RWPE2 (cell line): ENCODE data around the gene SCYGR1.

Experiments used
- ATAC-seq: fragments of 200-7000 bp; cut with Tn5 transposase; 3 replicates; pipeline ENCODE4 v1.9.1; 2021; ENCODE audit warnings: low read depth
- DNase-seq: peaks from one replicate; pipeline ENCODE4 v3.0.0-alpha.2; 2020; ENCODE audit warnings: low spot score
- H3K27ac ChIP-seq: fragments of 450-650 bp; 2 replicates; pipeline ENCODE4 v1.5.1; 2017; ENCODE audit warnings: mild to moderate bottlenecking; ENCODE audit not compliant: poor library complexity, severe bottlenecking
- H3K27me3 ChIP-seq: fragments of 250-450 bp; sonication (Bioruptor Pico); 2 replicates; pipeline ENCODE4 v1.5.1; 2021; ENCODE audit warnings: mild to moderate bottlenecking, moderate library complexity; ENCODE audit not compliant: insufficient read depth, poor library complexity, severe bottlenecking
- H3K36me3 ChIP-seq: fragments of 250-450 bp; sonication (Bioruptor Pico); 2 replicates; pipeline ENCODE4 v1.5.1; 2020; ENCODE audit warnings: low read depth, mild to moderate bottlenecking, moderate library complexity
- H3K4me1 ChIP-seq: fragments of 250-450 bp; sonication (Bioruptor Pico); 2 replicates; pipeline ENCODE4 v1.5.1; 2021; ENCODE audit warnings: mild to moderate bottlenecking, moderate library complexity; ENCODE audit not compliant: insufficient read depth, poor library complexity, severe bottlenecking
- H3K4me3 ChIP-seq: fragments of 250-450 bp; sonication (Bioruptor Pico); 2 replicates; pipeline ENCODE4 v1.5.1; 2021; ENCODE audit warnings: mild to moderate bottlenecking, moderate library complexity; ENCODE audit not compliant: severe bottlenecking
- H3K9me3 ChIP-seq: fragments of 250-450 bp; sonication (Bioruptor Pico); 2 replicates; pipeline ENCODE4 v1.5.1; 2021; ENCODE audit warnings: mild to moderate bottlenecking, moderate library complexity; ENCODE audit not compliant: severe bottlenecking
- TF ChIP-seq, protein P1 (sequence below): fragments of 450-650 bp; IDR thresholded peaks from one replicate; pipeline ENCODE4 v1.5.1; 2017; ENCODE audit warnings: mild to moderate bottlenecking, moderate library complexity; ENCODE audit not compliant: poor library complexity, severe bottlenecking

SCYGR1 gene

DNA sequence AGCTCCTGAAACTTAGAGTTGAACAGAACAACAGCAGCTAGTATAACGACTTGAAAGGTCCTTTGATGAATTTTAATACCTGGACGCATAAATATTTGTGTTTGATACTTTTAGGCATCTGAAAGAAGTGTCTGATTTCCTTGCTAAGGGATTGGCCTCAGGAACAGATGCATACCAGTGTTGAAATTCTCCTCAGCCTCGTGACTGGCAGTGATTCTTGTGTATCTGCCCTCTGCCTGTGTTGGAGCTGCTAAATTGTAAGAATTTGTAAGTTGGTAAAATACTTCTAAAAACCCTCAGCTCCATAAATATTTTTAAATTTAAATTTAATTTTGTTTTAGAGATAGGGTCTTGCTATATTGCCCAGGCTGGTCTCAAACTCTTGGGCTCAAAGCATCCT, 22.4 kb upstream of the SCYGR1 start:
- ATAC-seq (no peak), DNase-seq (no peak)
- TF ChIP-seq, protein P1, sequence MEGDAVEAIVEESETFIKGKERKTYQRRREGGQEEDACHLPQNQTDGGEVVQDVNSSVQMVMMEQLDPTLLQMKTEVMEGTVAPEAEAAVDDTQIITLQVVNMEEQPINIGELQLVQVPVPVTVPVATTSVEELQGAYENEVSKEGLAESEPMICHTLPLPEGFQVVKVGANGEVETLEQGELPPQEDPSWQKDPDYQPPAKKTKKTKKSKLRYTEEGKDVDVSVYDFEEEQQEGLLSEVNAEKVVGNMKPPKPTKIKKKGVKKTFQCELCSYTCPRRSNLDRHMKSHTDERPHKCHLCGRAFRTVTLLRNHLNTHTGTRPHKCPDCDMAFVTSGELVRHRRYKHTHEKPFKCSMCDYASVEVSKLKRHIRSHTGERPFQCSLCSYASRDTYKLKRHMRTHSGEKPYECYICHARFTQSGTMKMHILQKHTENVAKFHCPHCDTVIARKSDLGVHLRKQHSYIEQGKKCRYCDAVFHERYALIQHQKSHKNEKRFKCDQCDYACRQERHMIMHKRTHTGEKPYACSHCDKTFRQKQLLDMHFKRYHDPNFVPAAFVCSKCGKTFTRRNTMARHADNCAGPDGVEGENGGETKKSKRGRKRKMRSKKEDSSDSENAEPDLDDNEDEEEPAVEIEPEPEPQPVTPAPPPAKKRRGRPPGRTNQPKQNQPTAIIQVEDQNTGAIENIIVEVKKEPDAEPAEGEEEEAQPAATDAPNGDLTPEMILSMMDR: no peak
- H3K36me3 ChIP-seq: no peaks in the 10 kb centered on the region
- no peak overlapping the region for H3K27ac ChIP-seq
- H3K4me1 ChIP-seq: peaks cover 40% of the 10 kb centered on the region
- H3K27me3 ChIP-seq: no peaks in the 10 kb centered on the region
- H3K9me3 ChIP-seq: no peaks in the 10 kb centered on the region
- no peak overlapping the region for H3K4me3 ChIP-seq

DNA sequence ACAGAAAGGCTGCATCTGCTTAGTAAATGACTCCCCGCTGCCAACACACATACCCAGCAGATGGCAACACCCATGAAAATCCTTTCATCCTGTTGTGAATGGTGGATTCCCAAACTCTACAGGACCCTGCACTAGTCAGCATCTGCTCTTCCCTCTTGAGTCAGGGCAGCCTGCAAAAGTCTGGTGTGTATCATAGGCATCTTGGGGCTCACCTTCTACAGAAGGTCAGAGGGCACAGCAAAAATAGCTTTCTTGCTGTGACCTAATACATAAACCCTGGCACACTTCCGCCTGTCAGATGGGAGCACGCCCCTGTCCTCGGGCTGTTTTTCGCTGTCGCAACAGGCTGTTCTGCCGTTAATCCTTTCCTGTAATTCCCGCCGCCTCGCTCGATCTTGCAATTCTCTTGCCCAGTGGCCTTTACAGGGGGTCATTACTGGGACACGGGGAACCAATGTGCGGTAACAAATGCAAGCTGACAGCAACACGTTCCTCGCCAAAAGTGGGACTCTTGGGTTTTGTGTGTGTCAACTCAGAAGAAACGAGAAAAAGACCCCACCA, 19.9 kb upstream of the SCYGR1 start:
- H3K27ac ChIP-seq: peak overlapping the region; percentile 71
- H3K27me3 ChIP-seq: no peaks in the 10 kb centered on the region
- H3K4me1 ChIP-seq: peaks cover 37% of the 10 kb centered on the region
- no peaks in the 10 kb centered on the region for H3K9me3 ChIP-seq
- no peaks in the 10 kb centered on the region for H3K36me3 ChIP-seq
- ATAC-seq (peak; percentile 48), DNase-seq (peak; percentile 78)
- TF ChIP-seq, protein P1: no peak
- no peak overlapping the region for H3K4me3 ChIP-seq

DNA sequence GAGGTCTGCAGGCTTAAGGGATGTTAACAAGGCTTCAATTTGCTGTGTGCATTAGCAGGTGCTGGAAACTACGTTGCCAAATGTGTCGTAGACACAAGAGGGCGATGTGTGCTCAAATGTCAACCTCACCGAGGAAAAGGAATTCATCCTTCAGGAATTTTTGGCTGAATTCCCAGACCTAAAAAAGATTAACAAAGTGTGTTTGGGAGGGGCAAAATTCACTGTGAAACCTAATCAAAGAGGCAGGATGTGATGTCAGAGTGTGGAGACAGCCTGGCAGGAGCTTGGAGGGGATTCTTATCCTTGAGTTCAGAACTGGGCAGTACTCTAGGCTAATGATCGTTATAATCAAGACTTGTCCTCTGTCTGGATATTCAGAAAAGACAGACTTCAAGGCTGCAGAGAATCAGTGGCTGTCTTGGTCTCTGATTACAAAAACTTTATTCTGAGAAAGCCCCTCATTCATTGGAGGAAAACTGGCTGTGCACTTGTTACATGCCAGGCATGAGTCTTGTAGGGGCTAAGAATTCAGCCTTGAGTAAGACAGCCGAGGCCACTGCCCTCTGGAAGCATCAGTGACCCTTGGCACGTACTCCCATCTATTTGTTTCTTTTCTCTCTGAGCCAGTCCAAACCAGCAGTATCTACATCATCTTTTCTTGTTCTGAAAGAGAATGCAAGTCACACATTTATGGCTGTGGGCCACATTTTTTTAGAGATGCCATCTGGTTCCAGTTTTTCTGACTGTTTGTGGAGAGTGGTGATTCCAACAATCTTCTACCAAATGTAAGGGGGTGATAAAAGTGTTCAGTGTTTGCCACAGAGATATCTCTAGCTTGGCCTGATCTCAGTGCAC, 18.7 kb upstream of the SCYGR1 start:
- TF ChIP-seq, protein P1: peak; percentile 92
- ATAC-seq (peak; percentile 73), DNase-seq (no peak)
- Histone ChIP-seq H3K36me3 (no peaks in the 10 kb centered on the region), H3K27me3 (no peaks in the 10 kb centered on the region), H3K4me3 (no peak overlapping the region), H3K9me3 (no peaks in the 10 kb centered on the region), H3K27ac (peak overlapping the region; percentile 71), H3K4me1 (peaks cover 33% of the 10 kb centered on the region)

DNA sequence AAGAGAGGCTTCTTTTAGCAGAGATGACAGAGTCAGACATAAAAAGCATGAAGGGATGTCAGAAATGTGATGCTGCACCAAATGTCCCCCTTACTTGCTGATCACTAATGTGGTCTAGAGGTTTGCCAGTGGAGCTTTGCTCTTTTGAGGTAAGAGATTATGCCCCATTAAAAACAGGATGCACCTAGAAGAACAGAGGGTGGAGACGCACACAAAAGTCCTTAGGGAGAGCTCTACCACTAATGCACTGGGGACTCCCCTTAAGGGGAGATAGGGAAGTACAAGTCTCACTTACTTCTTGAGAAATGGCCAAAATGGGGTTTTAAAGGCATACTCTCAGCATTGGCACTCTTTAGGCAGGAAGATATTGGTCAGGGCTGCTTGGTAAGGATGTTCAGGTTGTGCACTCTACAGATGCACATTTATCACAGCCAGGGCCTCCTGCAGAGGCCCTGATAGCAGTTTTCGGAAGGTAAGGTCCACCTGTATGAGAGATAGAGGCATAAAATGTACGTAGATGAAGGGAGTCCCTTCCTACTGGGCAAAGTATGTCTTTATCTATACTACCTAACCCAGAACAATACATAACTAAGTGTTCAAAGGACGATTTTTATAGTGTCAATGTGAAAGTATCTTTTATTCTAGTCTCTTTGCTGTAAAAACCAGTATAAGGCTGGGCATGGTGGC, 17.0 kb upstream of the SCYGR1 start:
- H3K9me3 ChIP-seq: no peaks in the 10 kb centered on the region
- peaks cover 27% of the 10 kb centered on the region for H3K4me1 ChIP-seq
- no peaks in the 10 kb centered on the region for H3K36me3 ChIP-seq
- no peak for DNase-seq
- no peaks in the 10 kb centered on the region for H3K27me3 ChIP-seq
- H3K27ac ChIP-seq: no peak overlapping the region
- TF ChIP-seq, protein P1: no peak
- ATAC-seq: no peak
- no peak overlapping the region for H3K4me3 ChIP-seq
